T-helper 17 cell (primary cell): ENCODE data around the gene SERP2. TPM values are rescaled to one million over a fixed set of nuclear protein-coding genes. Genes with fewer than 3 reads are reported as not detected.

ENCODE experiments used
- ATAC-seq: fragments of 150-1000 bp; cut with Tn5 transposase; 2 replicates; pipeline ENCODE4 v1.10.0; 2021; ENCODE audit warnings: mild to moderate bottlenecking, moderate library complexity
- DNase-seq, 3 donors: peaks; one replicate each; pipeline versions ENCODE4 v3.0.0 to v3.0.0-alpha.2; 2020 to 2021
- H3K9me3 ChIP-seq: one replicate; pipeline ENCODE4 v1.7.0; 2013; ENCODE audit warnings: low read length, mild to moderate bottlenecking; ENCODE audit not compliant: control insufficient read depth, poor library complexity, severe bottlenecking
- H3K27ac Mint-ChIP-seq: one replicate; pipeline ENCODE4 v1.8.0; 2022; ENCODE audit warnings: mild to moderate bottlenecking, moderate library complexity, mixed read lengths
- H3K27me3 Mint-ChIP-seq: one replicate; pipeline ENCODE4 v1.8.0; 2022; ENCODE audit warnings: mixed read lengths
- H3K36me3 Mint-ChIP-seq: one replicate; pipeline ENCODE4 v1.8.0; 2022; ENCODE audit warnings: low read depth, mixed read lengths
- H3K4me1 Mint-ChIP-seq: one replicate; pipeline ENCODE4 v1.8.0; 2022; ENCODE audit warnings: mild to moderate bottlenecking, mixed read lengths
- H3K4me3 Mint-ChIP-seq: one replicate; pipeline ENCODE4 v1.8.0; 2022; ENCODE audit warnings: mild to moderate bottlenecking, moderate library complexity, mixed read lengths
- total RNA-seq, 4 donors: library from RNA in 2 of 4; stranded (reverse) in 2 of 4; gene quantifications; one replicate each; pipeline ENCODE4 v1.2.3 and lab custom pipeline; 2022 to 2026

SERP2 gene
- total RNA-seq, 2 donors from 2014 or later = not detected

GRCh38 chr13:44346534-44346933 is 27.1 kb upstream of the SERP2 start:
- DNase-seq (no peak), ATAC-seq (no peak)
- no peak overlapping the region for H3K27ac Mint-ChIP-seq
- H3K9me3 ChIP-seq = no peaks in the 10 kb centered on the region
- H3K27me3 Mint-ChIP-seq = peaks cover 14% of the 10 kb centered on the region
- no peaks in the 10 kb centered on the region for H3K4me1 Mint-ChIP-seq
- H3K36me3 Mint-ChIP-seq = no peaks in the 10 kb centered on the region
- H3K4me3 Mint-ChIP-seq = no peak overlapping the region

GRCh38 chr13:44347301-44347700 is 26.3 kb upstream of the SERP2 start:
- peaks cover 14% of the 10 kb centered on the region for H3K27me3 Mint-ChIP-seq

GRCh38 chr13:44347949-44348348 is 25.7 kb upstream of the SERP2 start:
- H3K4me3 Mint-ChIP-seq = no peak overlapping the region
- no peak overlapping the region for H3K27ac Mint-ChIP-seq
- peaks cover 4% of the 10 kb centered on the region for H3K4me1 Mint-ChIP-seq
- no peaks in the 10 kb centered on the region for H3K9me3 ChIP-seq
- peaks cover 19% of the 10 kb centered on the region for H3K27me3 Mint-ChIP-seq
- no peak for DNase-seq
- ATAC-seq = no peak
- H3K36me3 Mint-ChIP-seq = no peaks in the 10 kb centered on the region

More at GRCh38 chr13:44347301-44347700, 26.3 kb upstream of the SERP2 start:
- H3K27ac Mint-ChIP-seq = no peak overlapping the region
- no peak overlapping the region for H3K4me3 Mint-ChIP-seq
- ATAC-seq = no peak
- no peak for DNase-seq
- H3K4me1 Mint-ChIP-seq = peaks cover 2% of the 10 kb centered on the region
- no peaks in the 10 kb centered on the region for H3K9me3 ChIP-seq
- H3K36me3 Mint-ChIP-seq = no peaks in the 10 kb centered on the region

GRCh38 chr13:44350775-44351504 is 22.7 kb upstream of the SERP2 start:
- H3K36me3 Mint-ChIP-seq = no peaks in the 10 kb centered on the region
- no peak for ATAC-seq
- peaks cover 28% of the 10 kb centered on the region for H3K27me3 Mint-ChIP-seq
- peaks cover 4% of the 10 kb centered on the region for H3K4me1 Mint-ChIP-seq
- DNase-seq = no peak
- H3K9me3 ChIP-seq = no peaks in the 10 kb centered on the region
- no peak overlapping the region for H3K27ac Mint-ChIP-seq
- no peak overlapping the region for H3K4me3 Mint-ChIP-seq

GRCh38 chr13:44351505-44351854 is 22.1 kb upstream of the SERP2 start:
- Mint-ChIP-seq H3K36me3 (no peaks in the 10 kb centered on the region), H3K4me1 (peaks cover 4% of the 10 kb centered on the region), H3K27ac (no peak overlapping the region), H3K27me3 (peaks cover 29% of the 10 kb centered on the region), H3K4me3 (no peak overlapping the region)
- H3K9me3 ChIP-seq = no peaks in the 10 kb centered on the region
- no peak for DNase-seq
- no peak for ATAC-seq

GRCh38 chr13:44352202-44352601 is 21.4 kb upstream of the SERP2 start:
- Mint-ChIP-seq H3K4me3 (no peak overlapping the region), H3K36me3 (no peaks in the 10 kb centered on the region), H3K4me1 (peaks cover 4% of the 10 kb centered on the region), H3K27ac (no peak overlapping the region), H3K27me3 (peaks cover 29% of the 10 kb centered on the region)
- ATAC-seq (no peak), DNase-seq (no peak)
- no peaks in the 10 kb centered on the region for H3K9me3 ChIP-seq

GRCh38 chr13:44352671-44353070 is 21.0 kb upstream of the SERP2 start:
- ATAC-seq = no peak
- Mint-ChIP-seq H3K4me1 (peaks cover 4% of the 10 kb centered on the region), H3K27me3 (peaks cover 29% of the 10 kb centered on the region), H3K4me3 (no peak overlapping the region), H3K36me3 (no peaks in the 10 kb centered on the region), H3K27ac (no peak overlapping the region)
- no peaks in the 10 kb centered on the region for H3K9me3 ChIP-seq
- no peak for DNase-seq

GRCh38 chr13:44354331-44354730 is 19.3 kb upstream of the SERP2 start:
- H3K4me1 Mint-ChIP-seq = peaks cover 4% of the 10 kb centered on the region
- peaks cover 29% of the 10 kb centered on the region for H3K27me3 Mint-ChIP-seq
- DNase-seq = no peak
- H3K27ac Mint-ChIP-seq = no peak overlapping the region
- H3K4me3 Mint-ChIP-seq = no peak overlapping the region
- no peaks in the 10 kb centered on the region for H3K36me3 Mint-ChIP-seq
- no peak for ATAC-seq
- no peaks in the 10 kb centered on the region for H3K9me3 ChIP-seq

GRCh38 chr13:44354884-44355283 is 18.7 kb upstream of the SERP2 start:
- Mint-ChIP-seq H3K27me3 (peaks cover 29% of the 10 kb centered on the region), H3K4me3 (no peak overlapping the region), H3K36me3 (no peaks in the 10 kb centered on the region), H3K4me1 (peaks cover 4% of the 10 kb centered on the region), H3K27ac (no peak overlapping the region)
- H3K9me3 ChIP-seq = no peaks in the 10 kb centered on the region
- no peak for ATAC-seq
- no peak for DNase-seq

GRCh38 chr13:44355621-44356020 is 18.0 kb upstream of the SERP2 start:
- Mint-ChIP-seq H3K27ac (peak overlapping the region; percentile 37), H3K4me3 (no peak overlapping the region), H3K4me1 (peaks cover 4% of the 10 kb centered on the region), H3K36me3 (no peaks in the 10 kb centered on the region), H3K27me3 (peaks cover 29% of the 10 kb centered on the region)
- no peaks in the 10 kb centered on the region for H3K9me3 ChIP-seq
- ATAC-seq (no peak), DNase-seq (no peak)

- H3K36me3 Mint-ChIP-seq = no peaks in the 10 kb centered on the region
- ATAC-seq (no peak), DNase-seq (no peak)
- peaks cover 26% of the 10 kb centered on the region for H3K27me3 Mint-ChIP-seq
- H3K4me1 Mint-ChIP-seq = no peaks in the 10 kb centered on the region
- no peaks in the 10 kb centered on the region for H3K9me3 ChIP-seq
- H3K4me3 Mint-ChIP-seq = no peak overlapping the region
- no peak overlapping the region for H3K27ac Mint-ChIP-seq
Measured at GRCh38 chr13:44359983-44360375, 13.6 kb upstream of the SERP2 start.

GRCh38 chr13:44362394-44363040 is 11.1 kb upstream of the SERP2 start:
- Mint-ChIP-seq H3K27me3 (peaks cover 20% of the 10 kb centered on the region), H3K4me3 (no peak overlapping the region), H3K36me3 (no peaks in the 10 kb centered on the region), H3K27ac (no peak overlapping the region), H3K4me1 (no peaks in the 10 kb centered on the region)
- DNase-seq (no peak), ATAC-seq (no peak)
- H3K9me3 ChIP-seq = no peaks in the 10 kb centered on the region

- DNase-seq (no peak), ATAC-seq (no peak)
- Mint-ChIP-seq H3K4me1 (no peaks in the 10 kb centered on the region), H3K4me3 (no peak overlapping the region), H3K36me3 (no peaks in the 10 kb centered on the region), H3K27ac (no peak overlapping the region), H3K27me3 (peaks cover 26% of the 10 kb centered on the region)
- H3K9me3 ChIP-seq = no peaks in the 10 kb centered on the region
Measured at GRCh38 chr13:44363631-44364344, 9.8 kb upstream of the SERP2 start.
